Ectodermal cell (in vitro differentiated cells): ENCODE data around the gene ENPP3.

Experiments
- H3K27ac ChIP-seq: 2 replicates; pipeline ENCODE4 v1.7.0; 2013; ENCODE audit warnings: mild to moderate bottlenecking, low read depth, low read length; ENCODE audit not compliant: insufficient read depth, poor library complexity, severe bottlenecking
- H3K27me3 ChIP-seq: 2 replicates; pipeline ENCODE4 v1.7.0; 2013; ENCODE audit warnings: mild to moderate bottlenecking, low read length; ENCODE audit not compliant: insufficient read depth, control insufficient read depth, poor library complexity, severe bottlenecking
- H3K36me3 ChIP-seq: one replicate; pipeline ENCODE4 v1.7.0; 2013; ENCODE audit warnings: low read length; ENCODE audit not compliant: control insufficient read depth, insufficient read depth
- H3K4me1 ChIP-seq: one replicate; pipeline ENCODE4 v1.7.0; 2013; ENCODE audit warnings: low read length; ENCODE audit not compliant: control insufficient read depth, insufficient read depth
- H3K4me3 ChIP-seq: 2 replicates; pipeline ENCODE4 v1.7.0; 2013; ENCODE audit warnings: low read depth, low read length, control low read depth; ENCODE audit not compliant: insufficient read depth
- H3K9me3 ChIP-seq: 2 replicates; pipeline ENCODE4 v1.7.0; 2013; ENCODE audit warnings: mild to moderate bottlenecking, low read length, moderate library complexity; ENCODE audit not compliant: control insufficient read depth
- WGBS, 2 experiments: methylation state at CpG; one replicate each; pipeline ENCODE4 v1.1.7; 2013; ENCODE audit warnings: missing lambda C conversion rate in 2 of 2; 5-methylcytosine and 5-hydroxymethylcytosine counted together

The ENPP3 gene

DNA sequence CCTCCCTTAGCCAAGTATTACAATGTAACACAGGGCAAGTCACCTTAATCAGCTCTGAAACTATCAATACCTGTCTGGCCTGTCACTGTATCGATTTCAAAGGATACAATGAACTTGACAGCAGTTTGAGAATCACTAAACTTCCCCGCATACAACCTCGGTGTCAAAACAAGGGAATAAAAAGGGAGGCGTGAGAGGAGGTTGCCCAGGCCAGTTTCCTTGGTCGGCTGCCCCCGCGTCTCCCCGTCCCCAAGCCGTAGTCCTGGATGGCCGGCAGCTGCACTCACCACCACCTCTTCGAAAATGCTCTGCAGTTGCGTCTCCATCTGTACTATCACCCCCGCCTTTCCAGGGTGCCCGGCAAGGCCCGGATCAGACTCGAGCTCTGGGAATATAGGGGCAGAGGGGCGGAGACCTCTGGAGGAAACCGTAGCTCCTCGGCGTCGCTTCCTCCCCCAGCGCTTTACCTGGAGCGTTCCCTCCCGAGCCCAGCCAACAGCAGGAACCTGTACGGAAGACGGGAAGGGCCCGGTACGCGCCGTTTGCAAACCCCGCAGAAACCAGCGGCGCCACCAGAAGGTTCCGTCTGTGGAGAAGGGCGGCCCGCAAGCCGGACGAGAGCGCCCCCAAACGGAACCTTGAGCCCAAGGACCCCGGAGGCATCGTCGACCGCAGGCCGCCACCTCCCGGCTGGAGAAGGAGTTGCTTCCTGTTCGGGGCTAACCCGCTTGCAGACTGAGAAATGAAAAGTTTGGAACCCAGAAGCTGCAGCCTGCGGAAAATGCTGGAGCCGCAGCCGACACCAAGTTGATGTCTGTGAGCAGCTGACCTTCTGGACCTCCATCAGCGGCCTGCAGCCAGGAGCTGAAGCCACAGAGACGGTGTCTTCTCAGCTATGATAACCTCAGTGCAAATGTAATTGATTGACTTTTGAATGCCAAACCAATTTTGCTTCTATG is 9.1 kb upstream of the ENPP3 start, which contains the start of gene MED23:
TSS of gene MED23 (minus strand) at position 519 of the 959 bp plus-strand sequence. CDS start at position 326, 193 bp downstream.
- Histone ChIP-seq H3K4me3 (peak within 1 kb of the TSS; percentile 74), H3K9me3 (no peaks in the 10 kb centered on the region), H3K27ac (peak within 1 kb of the TSS; percentile 65), H3K36me3 (peaks cover 9% of the 10 kb centered on the region), H3K27me3 (no peaks in the 10 kb centered on the region), H3K4me1 (no peaks in the 10 kb centered on the region)
- WGBS, 2 experiments, result 2% methylated on average over 53 of the region's 53 CpGs

DNA sequence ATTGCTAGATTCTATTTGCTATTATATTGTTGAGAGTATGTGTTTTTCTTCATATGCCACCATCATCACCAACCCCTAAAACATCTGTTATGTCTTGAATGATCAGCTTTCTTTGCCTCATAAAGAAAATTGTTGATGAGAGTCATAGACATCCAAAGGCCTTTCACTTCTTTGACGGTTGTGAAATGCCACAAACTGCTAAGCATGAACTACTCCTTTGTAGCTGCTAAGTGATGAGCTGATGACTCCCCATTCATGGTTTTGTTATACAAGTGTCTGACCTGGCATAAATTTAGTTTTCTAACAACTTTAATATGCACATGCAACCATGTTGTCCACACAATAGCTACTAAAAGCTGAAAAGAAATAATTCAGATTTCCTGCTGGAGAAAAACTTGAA is 8.4 kb upstream of the ENPP3 start:
- Histone ChIP-seq H3K27me3 (no peaks in the 10 kb centered on the region), H3K4me3 (no peak overlapping the region), H3K9me3 (no peaks in the 10 kb centered on the region), H3K27ac (no peak overlapping the region), H3K4me1 (no peaks in the 10 kb centered on the region), H3K36me3 (peaks cover 9% of the 10 kb centered on the region)
- WGBS, 2 experiments, result 86 to 97% methylated on average over 1 of the region's 1 CpG

GRCh38 chr6:131629651-131630050 is 7.5 kb upstream of the ENPP3 start:
- no peaks in the 10 kb centered on the region for H3K9me3 ChIP-seq
- H3K27me3 ChIP-seq, result no peaks in the 10 kb centered on the region
- no peak overlapping the region for H3K27ac ChIP-seq
- H3K4me1 ChIP-seq, result no peaks in the 10 kb centered on the region
- H3K36me3 ChIP-seq, result peaks cover 3% of the 10 kb centered on the region
- H3K4me3 ChIP-seq, result no peak overlapping the region
- 95 to 97% methylated on average over 2 of the region's 2 CpGs for WGBS, 2 experiments

- H3K4me3 ChIP-seq, result no peak overlapping the region
- 100% methylated on average over 1 to 2 of the region's 3 CpGs for WGBS, 2 experiments
- no peaks in the 10 kb centered on the region for H3K9me3 ChIP-seq
These were observed 5.3 kb upstream of the ENPP3 start for GRCh38 chr6:131631625-131632289.

DNA sequence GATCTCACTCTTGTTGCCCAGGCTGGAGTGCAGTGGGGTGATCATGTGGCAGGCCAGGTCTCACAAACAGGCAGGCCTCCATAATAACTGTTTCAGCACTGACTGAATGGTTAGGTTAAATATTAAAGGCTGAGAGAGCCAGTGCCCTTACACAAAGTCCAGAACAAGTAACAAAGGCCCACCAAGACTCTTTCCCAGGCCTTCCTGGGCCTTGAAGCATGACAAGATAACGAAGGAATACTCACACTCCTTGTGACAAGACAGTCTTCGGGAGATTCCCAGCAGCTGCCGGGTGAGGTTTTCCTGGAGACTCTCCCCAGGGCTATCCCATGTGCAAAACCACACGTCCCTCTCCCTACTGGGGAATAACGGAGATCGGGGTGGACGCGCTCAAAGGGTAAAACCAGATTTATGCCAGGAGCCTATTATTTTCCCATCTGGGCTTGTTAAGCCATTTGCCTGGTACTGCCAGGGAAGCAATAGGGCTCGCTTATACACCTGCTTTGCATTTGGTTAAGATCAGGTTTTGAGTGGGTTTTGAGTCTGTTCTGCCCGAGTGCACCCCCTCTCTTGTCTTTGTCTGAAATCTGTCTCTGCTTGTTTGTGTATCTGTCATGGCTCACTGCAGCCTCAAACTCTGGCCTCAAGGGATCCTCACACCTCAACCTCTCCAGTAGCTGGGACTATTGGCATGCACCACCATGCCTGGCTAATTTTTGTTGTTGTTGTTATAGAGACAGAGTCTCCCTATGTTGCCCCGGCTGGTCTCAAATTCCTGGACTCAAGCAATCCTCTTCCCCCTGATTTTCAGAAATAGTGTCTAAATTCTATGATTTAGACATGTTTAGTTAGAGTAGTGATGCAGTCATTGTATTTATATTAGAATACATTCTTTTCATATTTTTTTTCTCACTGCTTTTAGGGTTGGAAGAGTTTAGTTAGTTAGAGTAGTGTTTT is 1.4 kb upstream of the ENPP3 start:
- Histone ChIP-seq H3K27me3 (no peaks in the 10 kb centered on the region), H3K36me3 (no peaks in the 10 kb centered on the region), H3K27ac (no peak overlapping the region), H3K9me3 (no peaks in the 10 kb centered on the region), H3K4me3 (no peak overlapping the region), H3K4me1 (no peaks in the 10 kb centered on the region)
- 88 to 89% methylated on average over 11 of the region's 11 CpGs for WGBS, 2 experiments

More at GRCh38 chr6:131631625-131632289, 5.3 kb upstream of the ENPP3 start:
- no peaks in the 10 kb centered on the region for H3K36me3 ChIP-seq
- no peaks in the 10 kb centered on the region for H3K4me1 ChIP-seq
- H3K27me3 ChIP-seq, result no peaks in the 10 kb centered on the region
- no peak overlapping the region for H3K27ac ChIP-seq

GRCh38 chr6:131638013-131638412 is 911 bp downstream of the ENPP3 start:
- H3K27me3 ChIP-seq, result no peaks in the 10 kb centered on the region
- H3K9me3 ChIP-seq, result no peaks in the 10 kb centered on the region
- no peaks in the 10 kb centered on the region for H3K4me1 ChIP-seq
- no peaks in the 10 kb centered on the region for H3K36me3 ChIP-seq
- H3K27ac ChIP-seq, result no peak overlapping the region
- WGBS, 2 experiments, result 73 to 83% methylated on average over 2 of the region's 2 CpGs
- H3K4me3 ChIP-seq, result no peak overlapping the region

- Histone ChIP-seq H3K36me3 (no peaks in the 10 kb centered on the region), H3K4me3 (no peak overlapping the region), H3K27me3 (no peaks in the 10 kb centered on the region), H3K27ac (no peak overlapping the region), H3K9me3 (no peaks in the 10 kb centered on the region), H3K4me1 (no peaks in the 10 kb centered on the region)
- 75 to 86% methylated on average over 2 of the region's 2 CpGs for WGBS, 2 experiments
These were observed 3.0 kb downstream of the ENPP3 start for GRCh38 chr6:131640100-131640499.

- no peaks in the 10 kb centered on the region for H3K9me3 ChIP-seq
- H3K4me3 ChIP-seq, result no peak overlapping the region
- H3K27me3 ChIP-seq, result no peaks in the 10 kb centered on the region
- H3K36me3 ChIP-seq, result no peaks in the 10 kb centered on the region
- H3K27ac ChIP-seq, result no peak overlapping the region
- 88 to 93% methylated on average over 2 to 3 of the region's 3 CpGs for WGBS, 2 experiments
- H3K4me1 ChIP-seq, result no peaks in the 10 kb centered on the region
These were observed 3.5 kb downstream of the ENPP3 start for GRCh38 chr6:131640576-131640975.

GRCh38 chr6:131641554-131641953 is 4.5 kb downstream of the ENPP3 start:
- Histone ChIP-seq H3K27me3 (no peaks in the 10 kb centered on the region), H3K4me1 (no peaks in the 10 kb centered on the region), H3K4me3 (no peak overlapping the region), H3K27ac (no peak overlapping the region), H3K9me3 (no peaks in the 10 kb centered on the region), H3K36me3 (no peaks in the 10 kb centered on the region)
- 81 to 94% methylated on average over 1 of the region's 1 CpG for WGBS, 2 experiments
